Esophagus mucosa (tissue), 1 donor: ENCODE results near the gene GCAT. TPM values are rescaled to one million over a fixed set of nuclear protein-coding genes. Genes with fewer than 3 reads are reported as not detected.

Experiments
- ATAC-seq: fragments of 200-7000 bp; cut with Tn5 transposase; one replicate; pipeline ENCODE4 v1.9.1; 2020
- total RNA-seq: library from RNA; stranded (reverse); gene quantifications from one replicate; pipeline ENCODE4 v1.2.4, GENCODE V29; 2023
- donor health status: DM: yes; HTN: yes; CAD: no.

GCAT gene
- 21.7 TPM for total RNA-seq

GRCh38 chr22:37807410-37808293 lies at the start of gene GCAT:
GCAT (plus strand) TSS chr22:37807934; CDS start chr22:37807968, 34 bp downstream.
- ATAC-seq: peak; percentile 87

GRCh38 chr22:37758694-37759093 lies 49.0 kb upstream of the GCAT start:
- no peak for ATAC-seq

GRCh38 chr22:37759281-37759680 lies 48.5 kb upstream of the GCAT start:
- ATAC-seq: no peak

GRCh38 chr22:37760152-37760551 lies 47.6 kb upstream of the GCAT start:
- ATAC-seq: no peak

- peak; percentile 62 for ATAC-seq
Measured at GRCh38 chr22:37762389-37762836, 45.3 kb upstream of the GCAT start.

GRCh38 chr22:37763012-37763411 lies 44.7 kb upstream of the GCAT start:
- ATAC-seq: peak; percentile 10

- ATAC-seq: no peak
Measured at GRCh38 chr22:37763652-37764051, 44.1 kb upstream of the GCAT start.

GRCh38 chr22:37764622-37765021 lies 43.1 kb upstream of the GCAT start:
- ATAC-seq: no peak

- no peak for ATAC-seq
Measured at GRCh38 chr22:37765498-37765897, 42.2 kb upstream of the GCAT start.

GRCh38 chr22:37765953-37766576 lies 41.7 kb upstream of the GCAT start:
- no peak for ATAC-seq

- ATAC-seq: no peak
Measured at GRCh38 chr22:37768273-37768672, 39.5 kb upstream of the GCAT start.

GRCh38 chr22:37769056-37769455 lies 38.7 kb upstream of the GCAT start:
- no peak for ATAC-seq

- ATAC-seq: peak; percentile 64
Measured at GRCh38 chr22:37771081-37771480, 36.7 kb upstream of the GCAT start.

- ATAC-seq: no peak
Measured at GRCh38 chr22:37771702-37772427, 35.9 kb upstream of the GCAT start.

GRCh38 chr22:37774728-37775127 lies 33.0 kb upstream of the GCAT start:
- no peak for ATAC-seq

GRCh38 chr22:37775785-37776638 lies 31.7 kb upstream of the GCAT start:
- ATAC-seq: peak; percentile 41

GRCh38 chr22:37776639-37777005 lies 31.1 kb upstream of the GCAT start:
- ATAC-seq: no peak

- peak; percentile 80 for ATAC-seq
Measured at GRCh38 chr22:37777122-37777687, 30.5 kb upstream of the GCAT start.

GRCh38 chr22:37778370-37779009 lies 29.2 kb upstream of the GCAT start:
- ATAC-seq: no peak

GRCh38 chr22:37781434-37782059 lies 26.2 kb upstream of the GCAT start:
- ATAC-seq: no peak
